ENCODE data around the gene DENND2A.

GRCh38 chr7:140584195-140584851 lies 56.3 kb downstream of the DENND2A start:
- TF ChIP-seq CTCF (conservative IDR thresholded peaks at IDR 0.05; ENCODE audit: low read depth, low read length) (no peak), EZH2 (IDR thresholded peaks at IDR 0.05; ENCODE audit: borderline replicate concordance, low read depth, low read length, poor library complexity, severe bottlenecking) (no peak)
